ENCODE results near the gene SNX10. TPM values are rescaled to one million over a fixed set of nuclear protein-coding genes. Genes with fewer than 3 reads are reported as not detected.
"Not testable (repeated sequence)": the region's sequence is repeated elsewhere in the genome, so short reads cannot be mapped to it uniquely, and the experiment has no call there.

The SNX10 gene, protein sequence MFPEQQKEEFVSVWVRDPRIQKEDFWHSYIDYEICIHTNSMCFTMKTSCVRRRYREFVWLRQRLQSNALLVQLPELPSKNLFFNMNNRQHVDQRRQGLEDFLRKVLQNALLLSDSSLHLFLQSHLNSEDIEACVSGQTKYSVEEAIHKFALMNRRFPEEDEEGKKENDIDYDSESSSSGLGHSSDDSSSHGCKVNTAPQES
- 12.6 TPM for polyA plus RNA-seq
- long read RNA-seq, donor 1, transcript SNX10-201 (7 exons, 2,546 nt) = major isoform, 6 of 6 reads
- long read RNA-seq, donor 1, partial matches to known transcripts = 0 of 6 reads
- long read RNA-seq, donor 1, other reads (novel, unspliced or antisense) = 0 of 6 reads
- long read RNA-seq, donor 2, transcript SNX10-201 (7 exons, 2,546 nt) = major isoform, 10 of 10 reads
- long read RNA-seq, donor 2, partial matches to known transcripts = 0 of 10 reads
- long read RNA-seq, donor 2, other reads (novel, unspliced or antisense) = 0 of 10 reads
- long read RNA-seq, donor 3, partial matches to known transcripts = 0 of 1 reads
- long read RNA-seq, donor 3, other reads (novel, unspliced or antisense) = 0 of 1 reads
- long read RNA-seq, donor 4, partial matches to known transcripts = 0 of 1 reads
- long read RNA-seq, donor 4, other reads (novel, unspliced or antisense) = 0 of 1 reads
- long read RNA-seq, donor 5 = 0 reads
- long read RNA-seq, donor 6, transcript SNX10-201 (7 exons, 2,546 nt) = major isoform, 7 of 9 reads
- long read RNA-seq, donor 6, partial matches to known transcripts = 0 of 9 reads
- long read RNA-seq, donor 6, other reads (novel, unspliced or antisense) = 0 of 9 reads
- long read RNA-seq, donor 7, partial matches to known transcripts = 0 of 3 reads
- long read RNA-seq, donor 7, other reads (novel, unspliced or antisense) = 0 of 3 reads
- long read RNA-seq, donor 8, transcript SNX10-201 (7 exons, 2,546 nt) = major isoform, 7 of 15 reads
- long read RNA-seq, donor 8, partial matches to known transcripts = 0 of 15 reads
- long read RNA-seq, donor 8, other reads (novel, unspliced or antisense) = 8 of 15 reads
- long read RNA-seq, donor 9, partial matches to known transcripts = 0 of 2 reads
- long read RNA-seq, donor 9, other reads (novel, unspliced or antisense) = 0 of 2 reads
- long read RNA-seq, donor 10, transcript SNX10-201 (7 exons, 2,546 nt) = major isoform, 6 of 17 reads
- long read RNA-seq, donor 10, partial matches to known transcripts = 10 of 17 reads
- long read RNA-seq, donor 10, other reads (novel, unspliced or antisense) = 0 of 17 reads
- long read RNA-seq, donor 11, transcript SNX10-201 (7 exons, 2,546 nt) = major isoform, 5 of 5 reads
- long read RNA-seq, donor 11, partial matches to known transcripts = 0 of 5 reads
- long read RNA-seq, donor 11, other reads (novel, unspliced or antisense) = 0 of 5 reads

DNA sequence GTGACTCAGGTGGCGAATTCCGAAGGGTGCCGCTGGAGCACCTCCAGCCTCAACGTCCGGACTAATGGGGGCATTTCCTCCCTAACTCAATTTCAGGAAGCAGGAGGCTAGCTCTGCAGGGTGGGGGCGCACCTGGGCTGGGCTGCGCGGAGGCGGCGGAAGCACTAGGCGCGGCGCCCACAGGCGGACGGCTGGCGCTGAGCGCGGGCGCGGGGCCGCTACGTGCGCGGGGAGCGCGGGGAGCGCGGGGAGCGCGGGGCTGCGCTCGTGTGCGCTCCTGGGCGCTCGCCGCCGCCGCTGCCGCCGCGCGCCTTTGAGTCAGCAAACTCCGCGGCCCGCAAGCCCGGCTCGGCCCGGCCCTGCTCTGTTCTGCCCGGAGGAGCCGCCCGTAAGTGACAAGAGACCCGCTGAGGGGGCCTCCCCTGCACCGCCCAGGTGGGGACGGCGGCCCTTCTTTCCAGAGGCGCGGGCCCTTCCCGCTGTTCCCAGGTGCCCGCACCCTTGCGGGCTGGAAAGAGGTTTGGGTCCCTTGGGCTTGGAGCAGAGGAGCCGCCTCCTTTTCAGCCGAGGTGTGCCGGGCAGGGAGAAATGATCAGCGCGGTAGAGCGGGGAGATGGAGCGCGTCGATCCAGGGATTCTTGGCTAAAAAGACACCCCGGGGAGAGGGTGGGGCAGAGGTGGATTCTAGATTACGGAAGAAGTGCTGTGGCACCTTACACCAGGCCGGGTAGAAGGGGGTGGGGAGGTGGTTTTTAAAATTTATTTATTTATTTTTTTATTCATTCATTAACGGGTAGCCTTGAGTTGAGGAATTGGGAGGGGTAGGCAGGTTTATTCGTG is at the start of gene SNX10:
SNX10 (plus strand) TSS at position 164 of the 840 bp plus-strand sequence. CDS start 54,581 bp downstream, outside the sequence.
- peak within 1 kb of the TSS; percentile 66 for H3K4me3 ChIP-seq (ENCODE audit: low read length)
- H3K27ac ChIP-seq (ENCODE audit: low read length) = peak within 1 kb of the TSS; percentile 30
- no peaks in the 10 kb centered on the region for H3K36me3 ChIP-seq (ENCODE audit: control insufficient read depth, insufficient read depth, low read length)
- H3K9me3 ChIP-seq (ENCODE audit: control insufficient read depth, low read depth, low read length) = no peaks in the 10 kb centered on the region
- H3K4me1 ChIP-seq (ENCODE audit: control insufficient read depth, insufficient read depth, low read length) = no peaks in the 10 kb centered on the region
- no peaks in the 10 kb centered on the region for H3K27me3 ChIP-seq (ENCODE audit: control insufficient read depth, insufficient read depth, low read length)
- peak; percentile 54 to 83 for DNase-seq
- 6% methylated on average over 2 of the region's 74 CpGs for WGBS (ENCODE audit: insufficient coverage, low lambda C conversion rate)

DNA sequence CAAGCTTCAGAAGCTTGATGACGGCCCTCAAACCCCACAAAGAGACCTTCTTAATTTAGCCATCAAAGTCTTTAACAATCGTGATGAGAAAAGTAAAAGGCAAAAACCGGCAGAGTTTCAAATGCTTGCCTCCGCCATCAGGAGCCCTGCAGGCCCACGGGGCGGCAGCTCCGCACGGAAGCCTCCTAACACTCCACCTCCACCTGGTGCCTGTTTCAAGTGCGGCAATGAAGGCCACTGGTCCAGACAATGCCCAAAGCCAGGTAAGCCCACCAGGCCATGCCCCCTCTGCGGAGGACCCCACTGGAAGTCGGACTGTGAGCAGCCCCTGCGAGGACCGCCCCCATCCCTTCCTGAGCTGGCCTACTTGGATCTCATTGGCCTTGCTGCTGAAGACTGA is 46.5 kb upstream of the SNX10 start:
- Histone ChIP-seq H3K36me3 (ENCODE audit: control insufficient read depth, insufficient read depth, low read length) (no peaks in the 10 kb centered on the region), H3K27ac (ENCODE audit: low read length) (no peak overlapping the region), H3K9me3 (ENCODE audit: control insufficient read depth, low read depth, low read length) (peaks cover 3% of the 10 kb centered on the region), H3K27me3 (ENCODE audit: control insufficient read depth, insufficient read depth, low read length) (no peaks in the 10 kb centered on the region), H3K4me3 (ENCODE audit: low read length) (no peak overlapping the region), H3K4me1 (ENCODE audit: control insufficient read depth, insufficient read depth, low read length) (no peaks in the 10 kb centered on the region)
- DNase-seq = no peak
- WGBS (ENCODE audit: insufficient coverage, low lambda C conversion rate) = no CpG with 5 or more reads among the region's 13 CpGs

DNA sequence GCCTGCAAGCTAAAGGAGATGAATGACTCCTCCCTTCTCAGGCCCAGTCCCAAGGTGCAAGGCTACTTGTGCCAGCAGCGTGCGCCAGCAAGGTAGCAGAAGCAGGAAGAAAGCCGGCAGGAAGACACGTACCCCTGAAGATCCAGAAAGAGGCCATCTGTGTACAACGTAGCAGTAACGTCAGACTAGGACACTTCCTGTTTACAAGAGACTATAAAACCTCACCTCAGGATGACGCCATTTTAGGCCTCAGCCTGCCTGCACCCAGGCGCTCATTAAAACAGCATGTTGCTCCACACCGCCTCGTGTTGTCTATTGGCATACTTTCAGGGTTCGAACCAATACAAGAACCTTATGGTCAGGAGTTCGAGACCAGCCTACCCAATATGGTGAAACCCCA is 41.4 kb upstream of the SNX10 start:
- no peaks in the 10 kb centered on the region for H3K36me3 ChIP-seq (ENCODE audit: control insufficient read depth, insufficient read depth, low read length)
- peaks cover under 1% of the 10 kb centered on the region for H3K9me3 ChIP-seq (ENCODE audit: control insufficient read depth, low read depth, low read length)
- H3K27me3 ChIP-seq (ENCODE audit: control insufficient read depth, insufficient read depth, low read length) = no peaks in the 10 kb centered on the region
- H3K4me1 ChIP-seq (ENCODE audit: control insufficient read depth, insufficient read depth, low read length) = no peaks in the 10 kb centered on the region
- no peak overlapping the region for H3K27ac ChIP-seq (ENCODE audit: low read length)
- no CpG with 5 or more reads among the region's 12 CpGs for WGBS (ENCODE audit: insufficient coverage, low lambda C conversion rate)
- no peak overlapping the region for H3K4me3 ChIP-seq (ENCODE audit: low read length)
- no peak for DNase-seq

DNA sequence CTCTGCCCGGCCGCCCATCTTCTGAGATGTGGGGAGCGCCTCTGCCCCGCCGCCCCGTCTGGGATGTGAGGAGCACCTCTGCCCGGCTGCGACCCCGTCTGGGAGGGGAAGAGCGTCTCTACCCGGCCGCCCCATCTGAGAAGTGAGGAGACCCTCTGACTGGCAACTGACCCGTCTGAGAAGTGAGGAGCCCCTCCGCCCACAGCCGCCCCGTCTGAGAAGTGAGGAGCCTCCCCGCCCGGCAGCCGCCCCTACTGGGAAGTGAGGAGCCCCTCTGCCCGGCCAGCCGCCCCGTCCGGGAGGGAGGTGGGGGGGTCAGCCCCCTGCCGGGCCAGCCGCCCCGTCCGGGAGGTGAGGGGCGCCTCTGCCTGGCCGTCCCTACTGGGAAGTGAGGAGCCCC is 29.8 kb upstream of the SNX10 start:
- H3K27me3 ChIP-seq (ENCODE audit: control insufficient read depth, insufficient read depth, low read length); H3K4me3 ChIP-seq (ENCODE audit: low read length): not testable (repeated sequence)
- WGBS (ENCODE audit: insufficient coverage, low lambda C conversion rate) = no CpG with 5 or more reads among the region's 29 CpGs

DNA sequence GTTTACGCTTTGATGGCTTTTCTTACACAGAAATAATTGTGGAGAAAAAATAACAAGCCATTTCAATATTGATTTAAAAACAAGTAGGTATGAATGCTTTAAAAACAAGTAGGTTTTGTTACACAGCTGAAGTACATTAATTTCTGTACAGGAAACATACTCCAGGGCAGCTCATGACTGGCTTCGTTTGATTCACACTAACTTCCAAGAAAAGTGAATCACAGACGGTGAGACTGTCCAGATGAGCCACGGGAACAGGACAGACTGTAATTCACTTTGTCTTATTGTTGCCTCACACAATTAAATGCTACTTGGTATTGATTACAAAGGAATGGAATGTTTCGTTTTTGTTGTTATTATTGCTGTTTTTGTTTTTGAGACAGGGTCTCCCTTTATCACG is 26.6 kb upstream of the SNX10 start:
- no peak for DNase-seq
- Histone ChIP-seq H3K36me3 (ENCODE audit: control insufficient read depth, insufficient read depth, low read length) (no peaks in the 10 kb centered on the region), H3K27ac (ENCODE audit: low read length) (no peak overlapping the region), H3K4me1 (ENCODE audit: control insufficient read depth, insufficient read depth, low read length) (peaks cover 8% of the 10 kb centered on the region), H3K9me3 (ENCODE audit: control insufficient read depth, low read depth, low read length) (peaks cover 17% of the 10 kb centered on the region), H3K4me3 (ENCODE audit: low read length) (no peak overlapping the region), H3K27me3 (ENCODE audit: control insufficient read depth, insufficient read depth, low read length) (no peaks in the 10 kb centered on the region)
- WGBS (ENCODE audit: insufficient coverage, low lambda C conversion rate) = 100% methylated on average over 2 of the region's 6 CpGs

More for the DNA sequence above, 29.8 kb upstream of the SNX10 start:
- not testable (repeated sequence) for H3K27ac ChIP-seq (ENCODE audit: low read length); H3K4me1 ChIP-seq (ENCODE audit: control insufficient read depth, insufficient read depth, low read length); DNase-seq; H3K36me3 ChIP-seq (ENCODE audit: control insufficient read depth, insufficient read depth, low read length)
- H3K9me3 ChIP-seq (ENCODE audit: control insufficient read depth, low read depth, low read length) = peaks cover 17% of the 10 kb centered on the region

DNA sequence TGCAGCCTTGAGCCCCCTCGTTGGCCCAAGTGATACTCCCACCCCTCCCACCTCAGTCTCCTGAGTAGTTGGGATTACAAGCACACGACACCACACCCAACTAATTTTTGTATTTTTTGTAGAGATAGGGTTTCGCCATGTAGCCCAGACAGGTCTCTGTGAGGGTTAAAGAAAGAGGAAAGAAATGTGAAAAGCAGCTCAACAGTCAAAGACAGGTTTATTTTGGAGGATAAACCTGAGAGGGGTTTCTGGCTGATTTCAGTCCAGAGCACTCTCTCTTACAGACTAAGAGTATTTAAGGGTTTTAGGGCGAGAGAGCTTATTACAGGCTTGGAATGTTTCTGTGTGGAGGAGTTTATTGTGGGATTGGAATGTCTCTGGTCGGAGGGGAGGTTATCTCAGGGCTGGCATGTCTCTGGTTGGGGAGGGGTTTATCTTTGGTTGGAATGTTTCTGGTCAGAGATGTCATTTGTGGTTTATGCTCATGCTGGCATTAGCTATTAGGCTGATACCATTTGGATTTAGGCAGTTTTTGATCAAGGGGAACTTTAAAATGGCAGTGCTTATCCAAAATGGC is 26.1 kb upstream of the SNX10 start:
- Histone ChIP-seq H3K36me3 (ENCODE audit: control insufficient read depth, insufficient read depth, low read length) (no peaks in the 10 kb centered on the region), H3K4me3 (ENCODE audit: low read length) (no peak overlapping the region), H3K4me1 (ENCODE audit: control insufficient read depth, insufficient read depth, low read length) (peaks cover 8% of the 10 kb centered on the region), H3K27me3 (ENCODE audit: control insufficient read depth, insufficient read depth, low read length) (no peaks in the 10 kb centered on the region), H3K9me3 (ENCODE audit: control insufficient read depth, low read depth, low read length) (peaks cover 17% of the 10 kb centered on the region), H3K27ac (ENCODE audit: low read length) (no peak overlapping the region)
- DNase-seq = no peak
- no CpG with 5 or more reads among the region's 5 CpGs for WGBS (ENCODE audit: insufficient coverage, low lambda C conversion rate)

DNA sequence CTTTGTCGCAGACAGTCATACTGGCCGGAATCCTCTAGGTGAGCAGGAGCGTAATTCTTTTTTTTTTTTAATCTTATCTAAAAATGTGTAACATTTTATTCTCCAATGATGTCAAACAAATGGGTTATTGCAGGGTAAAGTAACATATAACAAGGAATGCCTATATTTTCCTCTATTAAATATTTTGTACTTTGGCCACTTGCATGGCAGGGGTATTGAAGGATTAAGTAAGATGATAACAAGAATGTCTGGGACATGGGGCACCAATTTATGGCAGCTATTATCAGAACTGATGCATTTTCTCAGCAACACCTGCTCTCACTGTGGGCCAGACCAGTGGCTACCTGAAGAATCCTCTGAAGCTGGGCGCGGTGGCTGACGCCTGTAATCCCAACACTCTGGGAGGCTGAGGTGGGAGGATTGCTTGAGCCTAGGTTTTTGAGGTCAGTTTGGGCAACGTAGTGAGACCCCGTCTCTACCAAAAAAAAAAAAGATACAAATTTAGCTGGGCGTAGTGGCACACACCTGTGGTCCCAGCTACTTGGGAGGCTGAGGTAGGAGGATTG is 24.0 kb upstream of the SNX10 start:
- no peak overlapping the region for H3K4me3 ChIP-seq (ENCODE audit: low read length)
- DNase-seq = peak; percentile 57 to 83
- 100% methylated on average over 1 of the region's 9 CpGs for WGBS (ENCODE audit: insufficient coverage, low lambda C conversion rate)
- H3K27ac ChIP-seq (ENCODE audit: low read length) = no peak overlapping the region
- H3K36me3 ChIP-seq (ENCODE audit: control insufficient read depth, insufficient read depth, low read length) = no peaks in the 10 kb centered on the region
- H3K9me3 ChIP-seq (ENCODE audit: control insufficient read depth, low read depth, low read length) = peaks cover 7% of the 10 kb centered on the region
- no peaks in the 10 kb centered on the region for H3K27me3 ChIP-seq (ENCODE audit: control insufficient read depth, insufficient read depth, low read length)
- peaks cover 8% of the 10 kb centered on the region for H3K4me1 ChIP-seq (ENCODE audit: control insufficient read depth, insufficient read depth, low read length)

DNA sequence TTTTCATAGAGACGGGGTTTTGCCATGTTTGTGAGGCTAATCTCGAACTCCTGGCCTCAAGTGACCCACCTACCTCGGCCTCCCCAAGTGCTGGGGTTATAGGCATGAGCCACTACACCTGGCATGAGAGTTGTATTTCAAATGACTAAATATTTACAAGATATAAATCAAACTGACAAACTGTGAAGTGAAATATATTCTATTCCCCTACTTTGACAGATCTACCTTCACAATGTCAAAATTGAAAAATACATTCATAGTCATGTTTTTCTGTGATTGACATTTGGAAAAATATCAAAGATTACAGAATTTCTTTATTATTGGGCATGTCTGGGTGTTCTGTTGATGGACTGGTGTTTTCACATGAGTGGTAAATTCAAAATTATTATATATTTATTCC is 16.4 kb upstream of the SNX10 start:
- no peak for DNase-seq
- no peak overlapping the region for H3K27ac ChIP-seq (ENCODE audit: low read length)
- H3K27me3 ChIP-seq (ENCODE audit: control insufficient read depth, insufficient read depth, low read length) = no peaks in the 10 kb centered on the region
- no peaks in the 10 kb centered on the region for H3K9me3 ChIP-seq (ENCODE audit: control insufficient read depth, low read depth, low read length)
- H3K4me3 ChIP-seq (ENCODE audit: low read length) = no peak overlapping the region
- no CpG with 5 or more reads among the region's 3 CpGs for WGBS (ENCODE audit: insufficient coverage, low lambda C conversion rate)
- H3K36me3 ChIP-seq (ENCODE audit: control insufficient read depth, insufficient read depth, low read length) = no peaks in the 10 kb centered on the region
- H3K4me1 ChIP-seq (ENCODE audit: control insufficient read depth, insufficient read depth, low read length) = no peaks in the 10 kb centered on the region

DNA sequence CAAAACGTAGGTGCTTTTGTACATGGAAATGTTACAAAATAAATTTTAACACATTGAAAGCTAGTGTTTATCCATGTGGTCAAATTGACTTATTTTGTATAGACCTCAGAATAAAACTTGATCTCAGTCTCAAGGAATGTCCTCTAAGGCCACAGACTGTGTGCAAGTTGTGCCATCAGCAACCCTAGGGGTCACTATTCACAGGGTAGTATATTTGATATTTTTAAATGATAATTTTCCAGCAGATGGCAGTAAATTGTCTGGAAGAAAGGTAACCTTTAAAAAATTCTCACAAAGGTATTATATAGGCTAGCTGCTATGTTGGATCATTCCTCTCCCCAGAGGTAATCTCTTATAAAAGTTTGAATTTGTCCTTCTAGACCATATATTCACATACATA is 12.9 kb upstream of the SNX10 start:
- Histone ChIP-seq H3K4me1 (ENCODE audit: control insufficient read depth, insufficient read depth, low read length) (no peaks in the 10 kb centered on the region), H3K9me3 (ENCODE audit: control insufficient read depth, low read depth, low read length) (no peaks in the 10 kb centered on the region), H3K27me3 (ENCODE audit: control insufficient read depth, insufficient read depth, low read length) (no peaks in the 10 kb centered on the region), H3K36me3 (ENCODE audit: control insufficient read depth, insufficient read depth, low read length) (no peaks in the 10 kb centered on the region), H3K4me3 (ENCODE audit: low read length) (no peak overlapping the region), H3K27ac (ENCODE audit: low read length) (no peak overlapping the region)
- no peak for DNase-seq
- no CpG with 5 or more reads among the region's 1 CpG for WGBS (ENCODE audit: insufficient coverage, low lambda C conversion rate)
